ENCODE data around the gene GFOD2. TPM values are rescaled to one million over a fixed set of nuclear protein-coding genes. Genes with fewer than 3 reads are reported as not detected.
A peak's percentile ranks its signal among the peaks of the same experiment; 100 is the strongest.

Gene GFOD2
- total and polyA plus RNA-seq, 12 donors: 6.0 to 10.9 (median 8.2) TPM

- no peak for ATAC-seq
- no peaks in the 10 kb centered on the region for H3K9me3 ChIP-seq
- peaks cover 22 to 48% (median 43%) of the 10 kb centered on the region in 7 donors for H3K27me3 ChIP-seq
- TF ChIP-seq, protein P1, sequence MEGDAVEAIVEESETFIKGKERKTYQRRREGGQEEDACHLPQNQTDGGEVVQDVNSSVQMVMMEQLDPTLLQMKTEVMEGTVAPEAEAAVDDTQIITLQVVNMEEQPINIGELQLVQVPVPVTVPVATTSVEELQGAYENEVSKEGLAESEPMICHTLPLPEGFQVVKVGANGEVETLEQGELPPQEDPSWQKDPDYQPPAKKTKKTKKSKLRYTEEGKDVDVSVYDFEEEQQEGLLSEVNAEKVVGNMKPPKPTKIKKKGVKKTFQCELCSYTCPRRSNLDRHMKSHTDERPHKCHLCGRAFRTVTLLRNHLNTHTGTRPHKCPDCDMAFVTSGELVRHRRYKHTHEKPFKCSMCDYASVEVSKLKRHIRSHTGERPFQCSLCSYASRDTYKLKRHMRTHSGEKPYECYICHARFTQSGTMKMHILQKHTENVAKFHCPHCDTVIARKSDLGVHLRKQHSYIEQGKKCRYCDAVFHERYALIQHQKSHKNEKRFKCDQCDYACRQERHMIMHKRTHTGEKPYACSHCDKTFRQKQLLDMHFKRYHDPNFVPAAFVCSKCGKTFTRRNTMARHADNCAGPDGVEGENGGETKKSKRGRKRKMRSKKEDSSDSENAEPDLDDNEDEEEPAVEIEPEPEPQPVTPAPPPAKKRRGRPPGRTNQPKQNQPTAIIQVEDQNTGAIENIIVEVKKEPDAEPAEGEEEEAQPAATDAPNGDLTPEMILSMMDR (IDR thresholded peaks at IDR 0.05): no peak
- no peak overlapping the region for H3K4me3 ChIP-seq
- no peak overlapping the region for H3K27ac ChIP-seq
- peaks cover 0 to 11% (median 2%) of the 10 kb centered on the region in 9 donors for H3K36me3 ChIP-seq
- 88 to 93% methylated on average over 9 of the region's 9 CpGs for WGBS, 2 donors
- intact Hi-C loops (cut with DNase I): loop anchor here in 9 of 10 donors (2.0 to 10.0 kb wide), 5 partner anchors 77 to 123 kb away; partner anchors contain the start of gene CTCF (in 5 of the 9)
- no peak for DNase-seq
- peaks cover 0 to 47% (median 19%) of the 10 kb centered on the region in 9 donors for H3K4me1 ChIP-seq
Measured at GRCh38 chr16:67644038-67644437, 75.1 kb downstream of the GFOD2 start.

DNA sequence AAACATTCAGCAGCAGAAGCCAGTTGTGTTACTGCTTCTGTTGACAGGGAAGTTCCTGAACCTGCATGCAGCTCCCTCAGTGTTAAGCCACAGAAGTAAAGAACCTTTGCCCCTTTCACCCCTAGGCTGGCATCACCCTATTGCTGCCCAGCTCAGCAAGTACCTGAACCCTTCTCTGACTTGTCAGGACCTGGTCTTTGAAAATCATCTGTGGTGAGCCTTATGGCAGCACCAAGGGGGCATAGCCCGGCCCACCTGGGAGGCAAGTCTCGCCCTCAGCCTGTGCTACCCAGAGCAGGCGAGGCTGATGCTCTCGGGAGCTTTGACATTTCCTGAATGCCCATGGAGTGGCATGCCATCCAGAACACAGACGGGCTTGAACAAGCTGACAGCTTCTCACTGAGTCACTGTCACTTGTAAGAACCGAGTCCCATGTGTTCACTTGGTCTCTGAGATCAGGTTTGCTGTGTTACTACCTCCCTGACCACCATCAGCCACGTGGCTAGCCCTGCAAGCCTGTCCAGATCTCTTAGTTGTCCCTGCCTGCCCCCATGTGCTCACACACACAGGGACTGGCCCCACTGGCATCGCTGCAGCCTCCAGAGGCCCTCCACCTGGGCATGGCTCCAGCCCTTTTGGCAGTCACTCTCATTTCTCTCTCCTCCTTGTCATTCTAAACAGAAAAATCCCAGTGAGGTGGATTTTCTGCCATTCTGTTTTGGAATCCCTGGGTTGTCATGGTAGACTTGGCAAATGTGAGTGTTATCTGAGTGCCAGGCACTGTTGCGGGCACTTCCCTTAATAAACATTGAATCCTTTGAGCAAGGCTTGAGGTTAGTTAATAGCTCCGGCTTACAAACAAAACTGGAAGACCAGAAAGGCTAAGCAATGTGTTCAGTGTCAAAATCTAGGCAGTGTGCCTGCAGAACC is 77.1 kb downstream of the GFOD2 start:
- Histone ChIP-seq H3K27ac (peak overlapping the region in 7 of 10 donors; percentile 25 to 58 (median 37)), H3K4me1 (peaks cover 0 to 37% (median 17%) of the 10 kb centered on the region in 9 donors), H3K4me3 (no peak overlapping the region), H3K36me3 (peaks cover 0 to 31% (median 19%) of the 10 kb centered on the region in 9 donors), H3K9me3 (no peaks in the 10 kb centered on the region), H3K27me3 (peaks cover 9 to 28% (median 23%) of the 10 kb centered on the region in 7 donors)
- 33 to 53% methylated on average over 10 of the region's 10 CpGs for WGBS, 2 donors
- TF ChIP-seq, protein P1 (IDR thresholded peaks at IDR 0.05): peak in 1 of 9 donors; percentile 11
- intact Hi-C loops (cut with DNase I): loop anchor here in 9 of 10 donors (2.0 to 10.0 kb wide), 5 partner anchors 75 to 121 kb away; partner anchors contain the start of gene CTCF (in 5 of the 9)
- peak; percentile 72 to 97 (median 91) for ATAC-seq
- peak; percentile 78 to 81 for DNase-seq

DNA sequence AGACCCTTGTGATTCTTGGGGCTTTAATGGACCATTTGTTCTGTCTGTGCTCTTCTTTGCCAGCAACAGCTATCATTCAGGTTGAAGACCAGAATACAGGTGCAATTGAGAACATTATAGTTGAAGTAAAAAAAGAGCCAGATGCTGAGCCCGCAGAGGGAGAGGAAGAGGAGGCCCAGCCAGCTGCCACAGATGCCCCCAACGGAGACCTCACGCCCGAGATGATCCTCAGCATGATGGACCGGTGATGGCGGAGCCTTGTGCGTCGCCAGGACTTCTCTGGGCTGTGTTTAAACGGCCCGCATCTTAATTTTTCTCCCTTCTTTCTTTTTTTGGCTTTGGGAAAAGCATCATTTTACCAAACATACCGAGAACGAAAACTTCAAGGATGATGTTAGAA is 81.5 kb downstream of the GFOD2 start:
- DNase-seq (no peak), ATAC-seq (no peak)
- 84 to 91% methylated on average over 12 of the region's 12 CpGs for WGBS, 2 donors
- Histone ChIP-seq H3K9me3 (no peaks in the 10 kb centered on the region), H3K27ac (no peak overlapping the region), H3K36me3 (peaks cover 0 to 75% (median 35%) of the 10 kb centered on the region in 9 donors), H3K27me3 (no peaks in the 10 kb centered on the region), H3K4me1 (peaks cover 0 to 24% (median 9%) of the 10 kb centered on the region in 9 donors), H3K4me3 (no peak overlapping the region)
- intact Hi-C loops (cut with DNase I): loop anchor here in 1 of 10 donors (5.0 kb wide), 1 partner anchor 55 kb away; no protein-coding TSS in a partner anchor
- TF ChIP-seq, protein P1 (IDR thresholded peaks at IDR 0.05): no peak

DNA sequence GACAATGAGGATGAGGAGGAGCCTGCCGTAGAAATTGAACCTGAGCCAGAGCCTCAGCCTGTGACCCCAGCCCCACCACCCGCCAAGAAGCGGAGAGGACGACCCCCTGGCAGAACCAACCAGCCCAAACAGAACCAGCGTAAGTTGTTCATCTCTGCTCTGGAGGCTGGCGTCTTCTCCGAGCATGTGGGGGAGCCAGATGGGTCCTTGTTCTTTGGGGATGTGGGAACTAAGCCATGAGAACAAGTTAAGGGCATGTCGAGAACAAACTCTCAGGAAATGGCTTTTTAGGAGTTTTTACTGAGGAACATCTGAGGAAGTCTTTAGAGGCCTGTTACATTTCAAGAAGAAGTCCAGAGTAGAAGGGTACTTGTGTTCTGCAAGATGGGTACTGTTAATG is 82.4 kb downstream of the GFOD2 start:
- peaks cover 0 to 24% (median 9%) of the 10 kb centered on the region in 9 donors for H3K4me1 ChIP-seq
- no peak for ATAC-seq
- no peak overlapping the region for H3K4me3 ChIP-seq
- H3K9me3 ChIP-seq: no peaks in the 10 kb centered on the region
- 89 to 94% methylated on average over 8 of the region's 8 CpGs for WGBS, 2 donors
- H3K36me3 ChIP-seq: peaks cover 0 to 84% (median 35%) of the 10 kb centered on the region in 9 donors
- intact Hi-C loops (cut with DNase I): loop anchor here in 1 of 10 donors (5.0 kb wide), 1 partner anchor 54 kb away; no protein-coding TSS in a partner anchor
- H3K27ac ChIP-seq: no peak overlapping the region
- no peaks in the 10 kb centered on the region for H3K27me3 ChIP-seq
- TF ChIP-seq, protein P1 (IDR thresholded peaks at IDR 0.05): no peak
- no peak for DNase-seq

Measured in heart right ventricle (tissue), 16 donors.